Skeletal muscle satellite cell (primary cell): ENCODE results near the gene ACTC1.
A peak's percentile ranks its signal among the peaks of the same experiment; 100 is the strongest.

ENCODE experiments used
- H3K27me3 ChIP-seq: 2 replicates; pipeline ENCODE4 v1.7.0; 2013; ENCODE audit warnings: low read length; ENCODE audit not compliant: control insufficient read depth, insufficient read depth
- H3K36me3 ChIP-seq: 2 replicates; pipeline ENCODE4 v1.7.0; 2013; ENCODE audit warnings: mild to moderate bottlenecking, control low read depth, low read length; ENCODE audit not compliant: insufficient read depth
- H3K4me1 ChIP-seq: 2 replicates; pipeline ENCODE4 v1.7.0; 2013; ENCODE audit warnings: low read length; ENCODE audit not compliant: control insufficient read depth, insufficient read depth
- H3K4me2 ChIP-seq: 2 replicates; pipeline ENCODE4 v1.7.0; 2013; ENCODE audit warnings: mild to moderate bottlenecking, low read length
- H3K4me3 ChIP-seq: 2 replicates; pipeline ENCODE4 v1.7.0; 2013; ENCODE audit warnings: low read length
- H3K9ac ChIP-seq: 2 replicates; pipeline ENCODE4 v1.7.0; 2013; ENCODE audit warnings: mild to moderate bottlenecking, low read depth, low read length, moderate library complexity
- H3K9me3 ChIP-seq: replicated peaks from 2 replicates; pipeline ENCODE4 v1.7.0; 2013; ENCODE audit warnings: mild to moderate bottlenecking, control low read depth, low read length

ACTC1 gene

DNA sequence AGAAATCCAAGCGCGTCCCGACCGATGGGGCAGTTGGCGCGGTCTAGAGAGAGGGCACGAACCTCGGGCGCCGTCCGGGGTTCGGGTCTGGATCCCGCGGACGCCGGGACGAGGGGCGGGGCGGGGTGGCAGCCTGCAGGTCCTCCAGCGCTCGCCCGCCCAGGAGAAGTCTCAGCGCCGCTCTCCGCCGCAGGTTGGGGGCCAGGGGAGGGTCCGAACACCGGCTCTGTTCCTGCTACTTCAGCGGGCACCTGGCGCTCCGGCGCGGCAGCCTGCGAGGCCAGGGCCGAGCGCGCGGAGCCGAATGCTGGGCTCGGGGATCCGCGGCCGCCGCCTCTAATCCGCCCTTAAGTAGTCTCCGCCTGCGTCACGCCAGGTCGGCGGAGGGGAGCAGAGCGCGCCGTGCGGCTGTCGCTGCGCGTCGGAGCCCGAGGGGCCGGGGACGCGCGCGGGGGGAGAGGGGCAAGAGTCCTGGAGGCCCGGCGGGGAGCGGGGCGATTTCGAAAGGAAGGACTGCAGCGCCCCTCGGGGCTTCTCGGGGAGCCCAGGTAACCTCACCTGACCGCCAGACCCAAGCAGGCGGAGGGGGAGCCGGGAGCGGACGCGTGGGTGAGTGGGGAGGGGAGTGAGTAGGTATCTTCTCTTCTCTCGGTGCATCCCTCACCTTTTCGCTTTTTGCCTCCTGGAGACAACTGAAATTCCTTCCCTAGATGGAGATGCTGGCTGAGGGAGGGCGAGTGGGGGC lies 40.5 kb downstream of the ACTC1 start, which contains the start of gene GJD2:
Gene GJD2 (minus strand): TSS at position 325 of the 745 bp plus-strand sequence. CDS start 510 bp downstream, outside the sequence.
- Histone ChIP-seq H3K4me3 (peak within 1 kb of the TSS; percentile 59), H3K9ac (no peak within 1 kb of the TSS), H3K27me3 (peaks cover 48% of the 10 kb centered on the region)

DNA sequence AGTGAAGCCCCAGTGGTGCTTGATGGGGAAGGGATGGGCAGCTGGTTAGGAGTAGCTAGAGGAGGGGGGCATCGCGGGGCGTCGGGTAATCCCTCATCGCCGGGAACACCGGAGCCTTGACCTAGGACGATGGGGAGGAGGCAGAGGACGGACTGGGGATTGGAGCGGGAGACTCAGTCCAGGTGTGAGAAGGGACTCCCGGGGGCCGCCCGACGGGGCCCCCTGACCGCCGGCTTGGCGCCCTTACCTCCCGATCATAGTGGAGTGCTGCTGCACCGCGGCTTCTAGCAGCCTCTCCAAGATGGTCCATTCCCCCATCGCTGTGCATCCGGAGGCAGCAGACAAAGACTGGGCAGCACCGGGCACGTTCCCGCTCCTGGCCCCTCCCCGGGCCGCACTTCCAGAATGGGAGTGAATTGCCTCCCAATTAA lies 41.2 kb downstream of the ACTC1 start:
- peaks cover 6% of the 10 kb centered on the region for H3K4me1 ChIP-seq
- H3K9me3 ChIP-seq, result no peaks in the 10 kb centered on the region
- H3K4me2 ChIP-seq, result peak overlapping the region; percentile 74
- no peaks in the 10 kb centered on the region for H3K36me3 ChIP-seq
- H3K9ac ChIP-seq, result no peak overlapping the region
- H3K4me3 ChIP-seq, result no peak overlapping the region
- peaks cover 49% of the 10 kb centered on the region for H3K27me3 ChIP-seq

More for the DNA sequence above, 40.5 kb downstream of the ACTC1 start, which contains the start of gene GJD2:
- no peaks in the 10 kb centered on the region for H3K36me3 ChIP-seq
- no peaks in the 10 kb centered on the region for H3K9me3 ChIP-seq
- peak within 1 kb of the TSS; percentile 74 for H3K4me2 ChIP-seq
- peaks cover 6% of the 10 kb centered on the region for H3K4me1 ChIP-seq

DNA sequence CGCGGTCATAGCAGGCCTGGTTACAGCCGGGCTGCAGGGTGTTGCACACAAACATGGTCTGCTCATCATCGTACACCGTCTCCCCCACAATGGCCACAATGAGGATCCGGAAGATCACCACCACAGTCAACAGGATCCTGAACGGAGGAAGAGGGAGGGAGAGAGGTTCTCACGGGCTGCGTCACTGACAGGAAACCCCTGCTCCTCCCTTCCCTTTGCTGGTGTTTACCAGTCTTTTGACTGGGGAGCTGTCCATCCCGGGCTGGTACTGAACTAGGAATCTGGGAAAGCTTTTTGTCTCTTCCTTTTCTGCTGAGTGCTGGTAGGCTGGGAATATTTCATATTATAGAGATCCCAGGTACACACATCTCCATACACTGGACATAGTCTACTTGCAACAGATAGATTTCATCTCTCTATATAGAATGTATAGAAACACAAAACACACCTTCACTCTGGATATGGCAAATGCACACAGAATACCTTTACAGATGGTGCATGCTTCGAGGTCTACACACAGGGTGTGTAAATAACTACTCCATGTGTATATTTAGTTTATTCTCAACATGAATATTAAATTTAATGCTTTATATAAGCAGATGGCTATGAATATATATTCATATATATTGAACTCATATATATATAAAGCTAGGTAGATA lies 42.0 kb downstream of the ACTC1 start:
- Histone ChIP-seq H3K4me3 (peak overlapping the region; percentile 17), H3K9ac (no peak overlapping the region), H3K4me2 (peak overlapping the region; percentile 40), H3K36me3 (no peaks in the 10 kb centered on the region), H3K9me3 (no peaks in the 10 kb centered on the region), H3K27me3 (peaks cover 50% of the 10 kb centered on the region), H3K4me1 (peaks cover 6% of the 10 kb centered on the region)

DNA sequence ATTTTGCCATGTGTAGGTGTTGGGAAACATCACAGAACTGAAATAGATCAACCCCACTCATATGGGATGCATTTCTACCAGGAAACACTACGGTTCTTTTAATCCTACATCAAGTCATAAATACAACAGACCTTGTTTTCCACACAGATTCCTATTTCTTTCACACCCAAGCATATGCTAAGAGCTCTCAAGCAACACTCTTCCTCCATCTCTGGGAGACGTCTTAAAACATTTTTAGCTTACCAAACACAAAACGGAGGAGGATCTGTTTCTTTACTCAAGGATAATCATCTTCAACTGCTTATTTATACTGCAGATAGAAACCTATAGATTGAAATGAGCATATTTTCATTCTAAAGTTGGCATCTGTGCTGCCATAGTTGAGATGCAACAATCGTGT lies 45.7 kb downstream of the ACTC1 start:
- H3K9ac ChIP-seq, result no peak overlapping the region
- H3K4me3 ChIP-seq, result no peak overlapping the region
- H3K36me3 ChIP-seq, result no peaks in the 10 kb centered on the region
- H3K4me1 ChIP-seq, result peaks cover under 1% of the 10 kb centered on the region
- H3K27me3 ChIP-seq, result peaks cover 16% of the 10 kb centered on the region
- H3K4me2 ChIP-seq, result no peak overlapping the region
- H3K9me3 ChIP-seq, result no peaks in the 10 kb centered on the region
